Measurements from ENCODE around the gene SPG7. TPM values are rescaled to one million over a fixed set of nuclear protein-coding genes. Genes with fewer than 3 reads are reported as not detected.

SPG7 gene
- polyA plus RNA-seq, 1 donor from 2014 or later: 216 TPM

DNA sequence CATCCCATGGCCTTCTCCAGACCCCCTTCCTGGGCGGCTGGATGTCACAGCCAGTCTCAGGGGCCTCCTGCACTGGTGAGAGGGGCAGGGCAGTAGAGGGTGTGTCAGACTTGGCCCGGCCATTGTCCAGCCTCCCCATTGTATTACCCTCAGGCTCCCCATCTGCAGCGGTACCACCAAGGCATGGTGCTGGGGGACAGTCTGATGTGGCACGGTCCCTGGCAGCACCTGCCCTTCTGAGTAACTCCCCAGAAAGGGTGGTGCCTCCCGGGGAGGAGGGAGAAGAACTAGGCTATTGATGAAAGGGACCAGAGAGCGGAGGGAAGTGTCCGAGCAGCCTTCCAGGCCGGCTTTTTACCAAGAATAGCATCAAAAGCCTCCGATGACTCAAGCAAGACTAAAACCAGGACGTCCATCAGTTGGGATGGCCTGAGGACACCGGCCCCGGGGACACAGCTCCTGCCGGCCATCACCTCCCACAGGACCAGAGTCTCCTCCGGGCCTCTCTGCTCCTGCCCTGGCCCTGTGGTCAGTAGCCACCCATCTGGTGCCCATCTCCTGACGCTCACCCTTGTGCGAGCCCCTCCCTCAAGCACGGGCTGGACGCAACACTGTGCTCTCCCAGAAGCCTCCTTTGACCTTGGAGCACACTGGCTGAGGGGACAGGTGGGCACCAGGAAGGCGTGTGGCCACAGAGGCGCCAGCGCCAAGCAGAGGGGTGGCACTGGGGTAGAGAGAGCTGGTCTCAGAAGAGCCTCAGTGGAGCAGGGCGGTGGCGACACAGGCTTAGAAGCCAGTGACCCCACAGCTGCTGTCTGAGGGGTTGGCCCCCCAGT lies 61.5 kb downstream of the SPG7 start:
- no peaks in the 10 kb centered on the region for H4K20me1 ChIP-seq (ENCODE audit: insufficient read depth)
- TF ChIP-seq EZH2 (IDR thresholded peaks at IDR 0.05; ENCODE audit: borderline replicate concordance, insufficient read depth, low read length, poor library complexity, severe bottlenecking) (no peak), MXI1 (conservative IDR thresholded peaks at IDR 0.05; ENCODE audit: poor library complexity, severe bottlenecking) (no peak), POLR2AphosphoS5 (IDR thresholded peaks at IDR 0.05) (no peak), SMC3 (conservative IDR thresholded peaks at IDR 0.05; ENCODE audit: poor library complexity) (no peak), EP300 (conservative IDR thresholded peaks at IDR 0.05; ENCODE audit: poor library complexity, severe bottlenecking) (no peak), RAD21 (conservative IDR thresholded peaks at IDR 0.05) (no peak), TAF1 (IDR thresholded peaks at IDR 0.05; ENCODE audit: low read depth) (no peak)
- TF ChIP-seq, protein P1, sequence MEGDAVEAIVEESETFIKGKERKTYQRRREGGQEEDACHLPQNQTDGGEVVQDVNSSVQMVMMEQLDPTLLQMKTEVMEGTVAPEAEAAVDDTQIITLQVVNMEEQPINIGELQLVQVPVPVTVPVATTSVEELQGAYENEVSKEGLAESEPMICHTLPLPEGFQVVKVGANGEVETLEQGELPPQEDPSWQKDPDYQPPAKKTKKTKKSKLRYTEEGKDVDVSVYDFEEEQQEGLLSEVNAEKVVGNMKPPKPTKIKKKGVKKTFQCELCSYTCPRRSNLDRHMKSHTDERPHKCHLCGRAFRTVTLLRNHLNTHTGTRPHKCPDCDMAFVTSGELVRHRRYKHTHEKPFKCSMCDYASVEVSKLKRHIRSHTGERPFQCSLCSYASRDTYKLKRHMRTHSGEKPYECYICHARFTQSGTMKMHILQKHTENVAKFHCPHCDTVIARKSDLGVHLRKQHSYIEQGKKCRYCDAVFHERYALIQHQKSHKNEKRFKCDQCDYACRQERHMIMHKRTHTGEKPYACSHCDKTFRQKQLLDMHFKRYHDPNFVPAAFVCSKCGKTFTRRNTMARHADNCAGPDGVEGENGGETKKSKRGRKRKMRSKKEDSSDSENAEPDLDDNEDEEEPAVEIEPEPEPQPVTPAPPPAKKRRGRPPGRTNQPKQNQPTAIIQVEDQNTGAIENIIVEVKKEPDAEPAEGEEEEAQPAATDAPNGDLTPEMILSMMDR (IDR thresholded peaks at IDR 0.05; ENCODE audit: poor library complexity, severe bottlenecking): no peak
- TF ChIP-seq, protein P2, sequence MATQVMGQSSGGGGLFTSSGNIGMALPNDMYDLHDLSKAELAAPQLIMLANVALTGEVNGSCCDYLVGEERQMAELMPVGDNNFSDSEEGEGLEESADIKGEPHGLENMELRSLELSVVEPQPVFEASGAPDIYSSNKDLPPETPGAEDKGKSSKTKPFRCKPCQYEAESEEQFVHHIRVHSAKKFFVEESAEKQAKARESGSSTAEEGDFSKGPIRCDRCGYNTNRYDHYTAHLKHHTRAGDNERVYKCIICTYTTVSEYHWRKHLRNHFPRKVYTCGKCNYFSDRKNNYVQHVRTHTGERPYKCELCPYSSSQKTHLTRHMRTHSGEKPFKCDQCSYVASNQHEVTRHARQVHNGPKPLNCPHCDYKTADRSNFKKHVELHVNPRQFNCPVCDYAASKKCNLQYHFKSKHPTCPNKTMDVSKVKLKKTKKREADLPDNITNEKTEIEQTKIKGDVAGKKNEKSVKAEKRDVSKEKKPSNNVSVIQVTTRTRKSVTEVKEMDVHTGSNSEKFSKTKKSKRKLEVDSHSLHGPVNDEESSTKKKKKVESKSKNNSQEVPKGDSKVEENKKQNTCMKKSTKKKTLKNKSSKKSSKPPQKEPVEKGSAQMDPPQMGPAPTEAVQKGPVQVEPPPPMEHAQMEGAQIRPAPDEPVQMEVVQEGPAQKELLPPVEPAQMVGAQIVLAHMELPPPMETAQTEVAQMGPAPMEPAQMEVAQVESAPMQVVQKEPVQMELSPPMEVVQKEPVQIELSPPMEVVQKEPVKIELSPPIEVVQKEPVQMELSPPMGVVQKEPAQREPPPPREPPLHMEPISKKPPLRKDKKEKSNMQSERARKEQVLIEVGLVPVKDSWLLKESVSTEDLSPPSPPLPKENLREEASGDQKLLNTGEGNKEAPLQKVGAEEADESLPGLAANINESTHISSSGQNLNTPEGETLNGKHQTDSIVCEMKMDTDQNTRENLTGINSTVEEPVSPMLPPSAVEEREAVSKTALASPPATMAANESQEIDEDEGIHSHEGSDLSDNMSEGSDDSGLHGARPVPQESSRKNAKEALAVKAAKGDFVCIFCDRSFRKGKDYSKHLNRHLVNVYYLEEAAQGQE (IDR thresholded peaks at IDR 0.05; ENCODE audit: borderline replicate concordance): no peak
- no peaks in the 10 kb centered on the region for H3F3A ChIP-seq (ENCODE audit: insufficient read depth, low read length, poor library complexity, severe bottlenecking)
- H3K9ac ChIP-seq (ENCODE audit: low read length): no peak overlapping the region
- no peak overlapping the region for H3K4me3 ChIP-seq (ENCODE audit: low read length)
- no peak overlapping the region for H3K4me2 ChIP-seq (ENCODE audit: low read length)
- H3K79me2 ChIP-seq (replicated peaks; ENCODE audit: insufficient read depth, low read length): no peaks in the 10 kb centered on the region
- no peaks in the 10 kb centered on the region for H3K9me2 ChIP-seq (ENCODE audit: insufficient read depth, low read length)
- H2AFZ ChIP-seq (ENCODE audit: low read depth, low read length): no peak overlapping the region
- no peaks in the 10 kb centered on the region for H3K9me3 ChIP-seq (ENCODE audit: low read length)
- no peaks in the 10 kb centered on the region for H3K36me3 ChIP-seq (ENCODE audit: insufficient read depth, low read length)
- no peak overlapping the region for H3K27ac ChIP-seq (ENCODE audit: low read length)
- H3K27me3 ChIP-seq (ENCODE audit: insufficient read depth, low read depth, low read length): peaks cover 20% of the 10 kb centered on the region

DNA sequence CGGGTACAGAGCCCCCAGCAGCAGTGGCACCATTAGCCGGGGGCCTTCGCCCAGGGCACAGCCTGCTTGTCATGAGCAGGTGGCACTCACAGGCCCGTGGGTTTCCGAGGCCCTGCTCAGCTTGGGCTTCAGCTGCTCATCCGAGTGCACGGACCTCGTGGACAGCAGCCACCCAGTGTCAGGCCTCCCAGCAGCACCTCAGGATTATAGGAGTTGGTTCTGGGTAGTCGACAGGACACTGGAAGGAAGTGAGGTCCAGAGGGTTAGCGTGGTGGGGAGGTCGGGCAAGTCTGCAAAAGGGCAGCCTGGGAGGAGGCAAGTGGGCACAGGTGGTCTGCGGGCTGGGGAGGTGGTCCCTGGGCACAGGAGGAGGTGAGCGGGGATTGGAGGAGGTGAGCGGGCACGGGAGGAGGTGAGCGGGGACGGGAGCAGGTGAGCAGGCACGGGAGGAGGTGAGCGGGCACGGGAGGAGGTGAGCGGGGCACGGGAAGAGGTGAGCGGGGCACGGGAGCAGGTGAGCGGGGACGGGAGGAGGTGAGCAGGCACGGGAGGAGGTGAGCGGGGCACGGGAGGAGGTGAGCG lies 62.2 kb downstream of the SPG7 start:
- Histone ChIP-seq H3K9ac (ENCODE audit: low read length) (no peak overlapping the region), H3K9me3 (ENCODE audit: low read length) (no peaks in the 10 kb centered on the region), H3K27ac (ENCODE audit: low read length) (no peak overlapping the region), H3K36me3 (ENCODE audit: insufficient read depth, low read length) (no peaks in the 10 kb centered on the region), H3K4me3 (ENCODE audit: low read length) (no peak overlapping the region), H4K20me1 (ENCODE audit: insufficient read depth) (no peaks in the 10 kb centered on the region), H3K9me2 (ENCODE audit: insufficient read depth, low read length) (no peaks in the 10 kb centered on the region), H3F3A (ENCODE audit: insufficient read depth, low read length, poor library complexity, severe bottlenecking) (no peaks in the 10 kb centered on the region), H3K27me3 (ENCODE audit: insufficient read depth, low read depth, low read length) (peaks cover 27% of the 10 kb centered on the region), H3K79me2 (replicated peaks; ENCODE audit: insufficient read depth, low read length) (no peaks in the 10 kb centered on the region), H3K4me2 (ENCODE audit: low read length) (no peak overlapping the region), H2AFZ (ENCODE audit: low read depth, low read length) (no peak overlapping the region)
- TF ChIP-seq EP300 (conservative IDR thresholded peaks at IDR 0.05; ENCODE audit: poor library complexity, severe bottlenecking): no peak
- TF ChIP-seq EZH2 (IDR thresholded peaks at IDR 0.05; ENCODE audit: borderline replicate concordance, insufficient read depth, low read length, poor library complexity, severe bottlenecking): no peak
- no peak for TF ChIP-seq MXI1 (conservative IDR thresholded peaks at IDR 0.05; ENCODE audit: poor library complexity, severe bottlenecking)
- TF ChIP-seq TAF1 (IDR thresholded peaks at IDR 0.05; ENCODE audit: low read depth): no peak
- TF ChIP-seq, protein P1 (IDR thresholded peaks at IDR 0.05; ENCODE audit: poor library complexity, severe bottlenecking): no peak
- no peak for TF ChIP-seq SMC3 (conservative IDR thresholded peaks at IDR 0.05; ENCODE audit: poor library complexity)
- TF ChIP-seq, protein P2 (IDR thresholded peaks at IDR 0.05; ENCODE audit: borderline replicate concordance): no peak
- no peak for TF ChIP-seq RAD21 (conservative IDR thresholded peaks at IDR 0.05)
- TF ChIP-seq POLR2AphosphoS5 (IDR thresholded peaks at IDR 0.05): no peak

Measured in neural cell (in vitro differentiated cells).